ENCODE data around the gene WBP2.
"Not testable (repeated sequence)": the region's sequence is repeated elsewhere in the genome, so short reads cannot be mapped to it uniquely, and the experiment has no call there.

WBP2 gene

GRCh38 chr17:75888484-75888883, 33.3 kb upstream of the WBP2 start:
- DNase-seq = no peak

GRCh38 chr17:75885860-75886259, 30.7 kb upstream of the WBP2 start:
- not testable (repeated sequence) for DNase-seq

- DNase-seq = no peak
Measured at GRCh38 chr17:75885431-75885830, 30.3 kb upstream of the WBP2 start.

- DNase-seq = no peak
Measured at GRCh38 chr17:75881678-75882454, 26.7 kb upstream of the WBP2 start.

- DNase-seq = no peak
Measured at GRCh38 chr17:75880266-75880665, 25.1 kb upstream of the WBP2 start.

GRCh38 chr17:75878174-75878998, 23.3 kb upstream of the WBP2 start, which contains the start of gene TRIM47:
Gene TRIM47, minus strand, starts transcription at chr17:75878581. Its CDS starts 33 bp downstream, at chr17:75878548.
- peak; percentile 19 for DNase-seq

DNA sequence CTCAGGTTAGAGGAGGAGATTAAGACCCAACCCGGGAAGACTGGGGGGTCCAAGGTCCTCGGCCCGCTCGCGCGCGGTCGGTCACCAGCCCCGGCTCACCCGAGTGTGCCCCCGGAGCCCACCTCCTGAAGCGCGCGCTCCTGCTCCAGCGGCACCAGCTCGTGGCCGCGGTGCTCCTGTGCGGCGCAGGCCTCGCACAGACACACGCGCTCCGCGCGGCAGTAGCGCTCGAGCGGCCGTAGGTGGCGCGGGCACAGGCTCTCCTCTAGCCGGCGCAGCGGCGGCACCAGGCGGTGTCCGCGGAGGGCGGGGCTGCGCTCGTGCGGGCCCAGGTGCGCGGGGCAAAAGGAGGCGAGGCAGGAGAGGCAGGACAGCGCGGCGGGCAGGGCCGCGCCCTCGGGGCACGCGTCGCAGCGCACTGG, 22.6 kb upstream of the WBP2 start:
- DNase-seq = peak; percentile 13

DNA sequence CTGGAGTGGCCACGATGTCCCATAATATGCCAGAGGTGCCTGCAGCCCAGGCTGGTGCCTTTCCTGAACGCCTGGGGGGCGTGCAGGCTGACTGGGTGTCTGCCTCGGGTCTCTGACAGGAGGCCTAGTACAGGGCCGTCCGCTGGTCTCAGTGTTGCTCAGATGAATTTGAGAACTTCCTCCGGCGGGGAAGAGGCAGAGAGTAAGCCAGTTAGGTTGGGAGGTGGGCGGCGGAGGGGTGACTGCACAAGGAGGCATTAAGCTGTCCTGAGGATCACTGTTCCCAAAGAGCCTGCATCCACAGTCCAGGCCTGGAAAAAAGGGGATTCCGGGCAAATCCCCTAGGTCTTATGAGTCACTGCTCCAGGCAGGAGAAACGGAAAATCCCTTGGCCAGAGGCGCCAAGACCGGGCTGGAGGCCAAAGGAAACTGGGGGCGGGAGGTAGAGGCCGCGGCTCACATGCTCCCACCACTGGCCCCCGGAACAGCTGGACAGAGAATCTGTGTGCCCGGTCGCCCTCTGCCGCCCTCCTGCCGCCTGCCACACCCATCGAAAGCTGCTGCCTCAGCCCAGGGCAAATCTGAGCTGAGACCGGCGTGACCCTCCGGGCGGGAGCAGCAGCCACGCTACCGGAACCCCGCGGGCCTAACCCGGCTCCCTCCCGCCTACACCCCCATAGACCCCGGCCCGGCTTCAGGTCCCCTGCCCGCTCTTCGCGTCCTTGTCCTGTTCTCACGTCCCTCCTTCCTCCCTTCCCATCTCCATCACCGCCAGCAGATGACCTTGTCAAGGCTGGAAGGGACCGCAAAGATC, 22.0 kb upstream of the WBP2 start:
- peak; percentile 9 for DNase-seq

DNA sequence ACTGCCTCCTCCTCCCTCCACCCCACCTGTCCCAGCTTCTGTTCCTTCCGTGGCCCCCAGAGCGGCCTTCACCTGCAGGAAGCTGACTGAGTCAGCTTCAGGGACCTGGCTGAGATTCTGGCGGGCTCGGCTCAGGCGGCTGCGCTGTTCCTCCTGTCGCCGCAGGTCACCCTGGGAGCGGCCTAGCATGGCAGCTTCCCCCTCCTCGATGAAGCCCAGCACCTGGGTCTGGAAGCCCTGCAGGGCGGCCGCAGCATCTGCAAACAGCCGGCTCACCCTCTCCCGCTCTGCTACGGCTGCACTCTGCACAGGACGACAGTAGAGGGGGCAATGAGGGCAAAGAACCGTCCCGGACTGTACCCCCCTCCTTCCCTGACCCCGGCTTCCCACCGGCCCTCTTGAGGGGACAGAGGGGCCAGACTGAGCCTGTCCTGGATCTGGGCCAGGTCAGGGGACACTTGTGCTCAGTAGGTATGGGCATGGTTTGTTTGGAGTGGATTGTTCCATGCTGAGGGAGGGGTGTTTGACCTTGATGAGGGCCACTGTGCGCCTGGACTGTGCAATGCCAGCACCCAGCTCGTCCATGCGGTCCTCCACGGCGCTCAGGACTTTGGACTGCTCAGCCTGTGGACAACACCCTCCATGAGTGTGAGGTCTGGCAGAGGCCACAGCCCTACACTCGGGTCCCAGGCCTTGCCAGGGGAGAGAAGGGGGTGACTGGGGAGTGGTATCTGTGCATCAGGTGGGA, 21.2 kb upstream of the WBP2 start:
- DNase-seq = peak; percentile 68

- no peak for DNase-seq
Measured at GRCh38 chr17:75875940-75876189, 20.7 kb upstream of the WBP2 start.

DNA sequence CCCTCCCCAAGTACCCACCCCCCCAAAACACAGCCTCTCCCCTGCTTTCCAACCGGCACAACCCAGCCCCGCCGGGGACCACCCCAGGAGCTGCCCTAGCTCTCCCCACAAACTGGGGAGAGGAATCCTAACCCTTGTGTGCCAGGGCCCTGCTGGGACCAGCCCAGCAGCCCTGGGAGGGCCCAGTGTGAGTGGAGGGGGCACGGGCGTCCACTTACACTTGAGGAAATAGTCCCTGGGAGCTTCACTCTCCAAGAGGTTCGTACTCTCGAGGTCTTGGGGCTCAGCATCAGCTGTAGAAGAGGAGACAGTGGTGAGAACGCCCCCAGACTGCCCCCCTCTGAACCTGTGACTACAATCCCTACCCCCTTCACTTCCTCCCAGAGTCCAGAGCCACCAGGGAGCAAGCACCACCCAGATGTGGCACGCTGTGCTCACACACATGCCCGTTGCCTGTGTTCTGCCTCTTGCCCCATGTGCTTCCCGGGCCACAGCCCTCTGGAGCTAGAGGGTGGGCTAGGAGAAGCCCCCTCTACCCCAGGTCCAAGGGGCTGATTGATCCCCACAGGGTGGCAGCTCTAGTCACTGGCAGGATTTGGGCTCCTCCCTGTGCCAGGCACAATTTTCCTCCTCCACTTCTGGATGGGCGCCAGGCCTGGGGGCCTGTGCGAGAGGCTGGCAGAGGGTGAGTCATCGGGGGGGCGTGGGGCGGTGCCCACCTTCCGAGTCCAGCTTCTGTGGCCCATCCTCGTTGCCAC, 20.2 kb upstream of the WBP2 start:
- peak; percentile 67 for DNase-seq

DNA sequence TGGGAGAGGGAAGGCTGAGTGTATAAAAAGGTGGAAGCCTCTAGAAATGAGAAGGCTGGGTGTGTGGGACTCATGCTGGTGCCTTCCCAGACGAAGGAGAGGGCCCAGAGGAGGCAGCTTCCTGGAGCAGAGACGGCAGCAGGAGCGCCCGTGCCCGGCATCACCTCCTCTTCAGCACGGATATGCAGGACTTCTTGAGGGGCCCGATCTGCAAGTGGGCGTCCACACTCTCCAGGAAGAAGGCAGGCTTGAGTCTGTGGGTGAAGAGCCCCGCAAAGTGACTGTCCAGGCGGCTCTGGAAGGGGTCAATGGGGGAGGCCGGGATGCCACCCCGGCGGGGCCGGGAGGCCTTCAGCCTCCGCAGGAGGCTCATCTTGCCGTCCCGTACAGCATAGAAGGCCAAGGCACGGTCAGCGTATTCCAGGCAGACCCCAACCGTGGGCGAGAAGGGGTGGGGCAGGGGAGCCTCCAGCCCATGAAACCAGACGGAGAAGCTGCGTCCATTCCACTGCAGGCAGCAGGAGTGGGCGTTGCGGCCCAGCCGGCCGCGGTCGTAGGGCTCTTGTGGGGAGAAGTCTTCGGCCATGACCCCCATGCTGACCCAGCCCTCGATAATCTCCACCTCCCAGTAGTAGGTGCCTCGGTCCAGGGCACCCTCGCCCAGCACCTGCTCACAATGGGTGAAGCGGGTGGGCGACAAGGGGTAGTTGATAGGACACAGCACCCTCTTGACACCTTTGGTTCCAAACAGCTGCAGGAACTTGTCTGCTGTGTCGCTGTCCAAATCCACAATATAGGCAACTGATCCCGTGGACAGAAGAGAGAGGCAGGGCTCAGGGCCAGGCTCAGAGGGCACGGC, 19.4 kb upstream of the WBP2 start:
- no peak for DNase-seq

DNA sequence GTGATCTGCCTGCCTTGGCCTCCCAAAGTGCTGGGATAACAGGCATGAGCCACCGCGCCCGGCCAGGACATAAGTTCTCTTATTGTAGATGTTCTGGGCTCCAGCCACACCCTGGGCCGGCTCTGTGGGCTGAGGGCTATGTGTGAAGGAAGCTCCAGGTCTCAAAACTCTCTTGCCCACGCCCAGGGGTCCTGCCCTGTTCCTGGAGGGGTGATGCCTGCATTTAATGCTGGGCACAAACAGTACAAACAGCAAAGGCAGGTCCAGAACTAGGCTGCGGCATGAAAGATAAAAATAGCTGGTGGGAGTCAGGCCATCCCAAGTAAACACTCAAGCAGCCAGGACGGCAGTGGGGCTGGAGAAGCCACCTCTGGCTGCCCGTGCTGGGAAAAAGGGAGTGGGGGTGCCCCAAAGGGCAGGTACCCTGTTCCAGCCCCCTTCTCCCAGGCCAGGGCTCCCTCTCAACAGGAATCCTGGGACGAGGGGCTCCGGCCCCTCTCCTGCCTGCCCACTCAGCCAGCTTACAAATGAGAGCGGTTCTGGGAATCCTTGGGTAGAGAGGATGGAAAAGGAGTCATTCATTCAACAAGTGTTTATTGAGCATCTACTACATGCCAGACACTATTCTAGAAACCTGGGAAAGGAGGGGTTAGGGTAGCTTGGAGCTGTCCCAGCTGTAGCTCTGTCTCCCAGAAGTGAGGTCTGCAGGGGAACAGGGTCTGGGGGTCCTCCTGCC, 18.6 kb upstream of the WBP2 start:
- DNase-seq = no peak

DNA sequence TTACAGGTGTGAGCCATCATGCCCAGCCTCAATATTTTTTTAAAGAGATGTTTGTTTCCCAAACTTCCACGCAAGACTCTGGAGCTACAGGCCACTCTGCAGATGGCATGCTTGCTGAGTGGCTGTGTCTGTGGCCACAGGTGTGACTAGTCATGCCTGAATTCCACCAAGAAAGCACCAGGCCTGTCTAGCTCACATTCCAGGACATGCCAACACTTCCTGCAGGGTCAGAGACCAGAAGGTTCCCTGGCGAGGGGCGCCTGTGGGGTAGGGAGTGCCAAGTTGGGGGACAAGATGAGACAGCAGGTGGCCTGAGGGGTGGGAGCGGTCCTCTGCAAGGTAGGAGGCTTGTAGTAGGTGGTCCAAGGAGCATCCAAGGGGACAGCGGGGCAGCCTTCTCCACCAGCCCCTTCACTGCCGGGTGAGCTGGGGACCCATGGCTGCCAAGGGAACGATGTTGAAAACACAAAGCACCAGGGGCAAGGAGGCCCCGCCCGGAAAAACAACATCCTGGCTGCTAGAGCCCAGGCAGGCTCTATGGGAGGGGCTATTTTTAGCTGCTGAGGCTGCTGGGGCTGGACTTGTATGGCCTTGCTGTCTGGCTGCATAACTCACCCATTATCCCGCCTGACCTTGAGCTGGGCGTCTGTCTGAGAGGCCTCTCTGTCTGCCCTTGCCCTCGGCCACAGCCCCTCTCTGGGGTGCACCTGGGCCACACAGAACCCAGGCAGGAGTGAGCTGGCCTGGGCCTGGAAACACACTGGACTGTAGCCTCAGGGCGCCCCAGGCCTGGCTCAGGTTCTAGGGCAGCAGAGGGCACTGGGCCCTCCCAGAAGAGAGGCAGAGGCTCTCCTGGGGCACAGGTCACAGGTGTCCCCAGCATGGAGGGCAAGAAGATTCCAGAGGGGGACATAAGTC, 17.6 kb upstream of the WBP2 start:
- DNase-seq = no peak

DNA sequence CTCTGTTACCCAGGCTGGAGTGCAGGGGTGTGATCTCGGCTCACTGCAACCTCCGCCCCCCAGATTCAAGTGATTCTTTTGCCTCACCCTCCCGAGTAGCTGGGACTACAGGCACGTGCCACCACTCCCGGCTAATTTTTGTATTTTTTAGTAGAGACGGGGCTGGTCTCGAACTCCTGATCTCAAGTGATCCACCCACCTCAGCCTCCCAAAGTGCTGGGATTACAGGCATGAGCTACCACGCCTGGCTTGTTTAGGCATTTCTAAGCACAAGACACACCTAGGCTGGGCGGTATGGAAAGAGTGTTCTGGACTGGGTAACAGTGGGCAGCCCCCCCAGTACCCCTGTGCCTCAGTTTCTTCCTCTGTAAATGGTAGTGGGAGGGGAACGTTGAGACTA, 15.1 kb upstream of the WBP2 start:
- DNase-seq = not testable (repeated sequence)

- no peak for DNase-seq
Measured at GRCh38 chr17:75869282-75870141, 14.4 kb upstream of the WBP2 start.

DNA sequence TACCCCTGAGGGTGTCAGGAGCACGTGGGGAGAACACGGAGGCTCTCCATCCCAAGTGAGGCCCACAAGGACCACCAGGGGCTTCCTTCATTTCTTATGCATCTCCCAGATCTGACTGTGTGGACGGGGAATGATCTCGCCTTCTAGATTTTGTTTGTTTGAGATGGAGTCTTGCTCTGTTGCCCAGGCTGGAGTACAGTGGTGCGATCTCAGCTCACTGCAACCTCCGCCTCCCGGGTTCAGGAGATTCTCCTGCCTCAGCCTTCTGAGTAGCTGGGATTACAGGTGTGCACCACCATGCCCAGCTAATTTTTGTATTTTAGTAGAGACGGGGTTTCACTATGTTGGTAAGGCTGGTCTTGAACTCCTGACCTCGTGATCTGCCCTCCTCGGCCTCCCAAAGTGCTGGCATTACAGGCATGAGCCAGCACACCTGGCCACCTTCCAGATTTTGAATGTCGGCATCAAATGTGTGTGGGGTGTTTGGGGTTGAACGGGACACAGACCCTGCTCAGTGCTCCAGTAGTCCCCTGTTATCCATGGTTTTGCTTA, 13.7 kb upstream of the WBP2 start:
- DNase-seq = not testable (repeated sequence)

All from DMS79 treated with DMSO at 0.1 percent for 48 hours (cell line).